ENCODE data around the gene ROR1. TPM values are rescaled to one million over a fixed set of nuclear protein-coding genes. Genes with fewer than 3 reads are reported as not detected.

The ROR1 gene
- total RNA-seq, 4 donors from 2014 or later = 5.1 to 7.3 (median 6.5) TPM

GRCh38 chr1:63883494-63884235 lies 109.8 kb downstream of the ROR1 start:
- no peak for DNase-seq (ENCODE audit: extremely low spot score)
- Histone ChIP-seq H3K27ac (replicated peaks in 1 of 4) (peak overlapping the region in 1 of 4 donors; percentile 18), H3K4me3 (no peak overlapping the region), H3K4me1 (peaks cover 0 to 25% (median 12%) of the 10 kb centered on the region in 4 donors), H3K27me3 (no peaks in the 10 kb centered on the region), H3K9me3 (no peaks in the 10 kb centered on the region), H3K36me3 (no peaks in the 10 kb centered on the region)
- intact Hi-C loops (cut with DNase I) = no loop called here
- WGBS = 96% methylated on average over 4 of the region's 6 CpGs
- TF ChIP-seq EP300 (IDR thresholded peaks at IDR 0.05) (no peak), CTCF (IDR thresholded peaks at IDR 0.05) (no peak), POLR2A (IDR thresholded peaks at IDR 0.05; ENCODE audit: low read depth) (no peak)

GRCh38 chr1:63884486-63884885 lies 110.7 kb downstream of the ROR1 start:
- DNase-seq (ENCODE audit: extremely low spot score) = no peak
- Histone ChIP-seq H3K27me3 (no peaks in the 10 kb centered on the region), H3K4me3 (no peak overlapping the region), H3K36me3 (no peaks in the 10 kb centered on the region), H3K27ac (replicated peaks in 1 of 4) (no peak overlapping the region), H3K4me1 (peaks cover 0 to 21% (median 8%) of the 10 kb centered on the region in 4 donors), H3K9me3 (no peaks in the 10 kb centered on the region)
- intact Hi-C loops (cut with DNase I) = no loop called here
- WGBS = 89% methylated on average over 2 of the region's 2 CpGs
- TF ChIP-seq POLR2AphosphoS5 (IDR thresholded peaks at IDR 0.05) (no peak), EP300 (IDR thresholded peaks at IDR 0.05) (no peak), CTCF (IDR thresholded peaks at IDR 0.05) (no peak), POLR2A (IDR thresholded peaks at IDR 0.05; ENCODE audit: low read depth) (no peak)

- intact Hi-C loops (cut with DNase I) = no loop called here
- WGBS = 96% methylated on average over 10 of the region's 10 CpGs
- TF ChIP-seq POLR2AphosphoS5 (IDR thresholded peaks at IDR 0.05) = no peak
- TF ChIP-seq POLR2A (IDR thresholded peaks at IDR 0.05; ENCODE audit: low read depth) = no peak
- no peak for TF ChIP-seq CTCF (IDR thresholded peaks at IDR 0.05)
- TF ChIP-seq EP300 (IDR thresholded peaks at IDR 0.05) = no peak
- Histone ChIP-seq H3K9me3 (no peaks in the 10 kb centered on the region), H3K4me3 (no peak overlapping the region), H3K4me1 (peaks cover 0 to 10% (median 8%) of the 10 kb centered on the region in 4 donors), H3K36me3 (no peaks in the 10 kb centered on the region), H3K27me3 (no peaks in the 10 kb centered on the region), H3K27ac (replicated peaks in 1 of 4) (no peak overlapping the region)
- DNase-seq (ENCODE audit: extremely low spot score) = no peak
These were observed 112.1 kb downstream of the ROR1 start for GRCh38 chr1:63885899-63886298.

- no peak overlapping the region for H3K27ac ChIP-seq (replicated peaks in 1 of 4)
- no peak overlapping the region for H3K4me3 ChIP-seq
- intact Hi-C loops (cut with DNase I) = no loop called here
- H3K9me3 ChIP-seq = no peaks in the 10 kb centered on the region
- 100% methylated on average over 3 of the region's 3 CpGs for WGBS
- peaks cover 0 to 10% (median 7%) of the 10 kb centered on the region in 4 donors for H3K4me1 ChIP-seq
- TF ChIP-seq EP300 (IDR thresholded peaks at IDR 0.05) (no peak), POLR2AphosphoS5 (IDR thresholded peaks at IDR 0.05) (no peak), CTCF (IDR thresholded peaks at IDR 0.05) (no peak), POLR2A (IDR thresholded peaks at IDR 0.05; ENCODE audit: low read depth) (no peak)
- DNase-seq (ENCODE audit: extremely low spot score) = no peak
- H3K36me3 ChIP-seq = no peaks in the 10 kb centered on the region
- no peaks in the 10 kb centered on the region for H3K27me3 ChIP-seq
These were observed 112.5 kb downstream of the ROR1 start for GRCh38 chr1:63886340-63886739.
